Endometrial microvascular endothelial cells (primary cell): ENCODE results near the gene FAM216A. TPM values are rescaled to one million over a fixed set of nuclear protein-coding genes. Genes with fewer than 3 reads are reported as not detected.

Experiments used
- in situ Hi-C: cut with HindIII; loops from 2 replicates; pipeline ENCODE4 v1.10.0; 2017; ENCODE audit warnings: low sequenced_read_pairs, low pct_unique_long_range_greater_than_20kb; ENCODE audit errors: inconsistent ontology term
- total RNA-seq: library from RNA; depleted of rRNA; stranded (reverse); fragments of >200 nt; gene quantifications from one replicate; pipeline ENCODE4 v1.2.3, GENCODE V29; 2015; ENCODE audit errors: inconsistent ontology term

FAM216A gene
- total RNA-seq, 1 donor from 2014 or later: 16.7 TPM

GRCh38 chr12:110467847-110468213, 815 bp upstream of the FAM216A start:
- in situ Hi-C loops: loop anchor here (5.0 kb wide), 1 partner anchor 34 kb away; the partner anchor contains the start of genes RAD9B and VPS29

- in situ Hi-C loops: no loop called here
These were observed 6.8 kb downstream of the FAM216A start for GRCh38 chr12:110475426-110475825.

- in situ Hi-C loops: no loop called here
These were observed 30.5 kb downstream of the FAM216A start for GRCh38 chr12:110498984-110499706.

- in situ Hi-C loops: loop anchor here (5.0 to 25.0 kb wide), 2 partner anchors 34 to 236 kb away; partner anchors contain the start of genes FAM216A, GPN3 and PPP1CC
These were observed 32.7 kb downstream of the FAM216A start for GRCh38 chr12:110501399-110501751.

DNA sequence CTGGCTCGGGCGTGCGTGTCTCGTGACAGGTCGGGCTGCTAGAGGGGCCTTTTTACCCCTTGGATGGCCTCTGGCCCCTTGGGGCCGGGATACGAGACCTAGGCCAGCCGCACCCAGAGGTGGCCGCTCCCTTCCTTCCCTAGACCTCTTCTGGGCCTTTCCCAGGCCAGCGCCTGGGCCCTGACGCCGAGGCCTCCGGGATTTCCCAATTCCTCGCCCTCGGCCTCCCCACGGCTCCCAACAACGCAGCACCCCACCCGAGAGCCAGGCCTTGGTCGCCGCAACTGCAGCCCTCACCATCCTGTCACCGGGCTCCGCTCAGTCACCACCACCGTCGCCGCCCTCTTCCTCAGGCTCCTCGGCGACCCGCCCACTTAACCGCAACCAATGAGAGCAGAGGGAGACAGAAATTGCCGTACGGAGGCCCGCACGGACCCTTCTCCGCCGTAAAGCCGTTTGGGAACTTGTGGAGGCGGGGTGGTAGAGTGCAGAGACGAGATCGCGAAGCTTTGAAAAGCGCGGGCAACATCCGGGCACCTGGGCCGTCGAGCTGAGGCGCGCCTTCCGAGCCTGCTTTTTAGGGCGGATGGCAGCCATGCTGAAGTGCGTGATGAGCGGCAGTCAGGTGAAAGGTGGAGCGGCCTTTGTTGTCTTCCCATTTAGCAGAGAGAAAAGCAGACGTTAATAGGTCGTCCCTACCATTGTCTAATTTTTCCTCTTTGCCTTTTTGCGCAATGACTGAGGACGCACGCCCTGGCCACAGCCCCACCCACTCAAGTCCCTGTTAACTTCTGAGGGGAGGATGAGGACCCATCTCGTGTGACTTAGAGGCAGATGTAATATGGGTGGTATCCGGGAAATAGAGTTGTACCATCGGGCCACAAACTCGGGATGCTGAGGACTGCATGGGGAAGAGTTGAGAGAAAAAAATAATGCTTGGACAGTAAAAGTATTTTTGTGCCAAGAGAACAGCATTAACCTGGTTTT, 33.4 kb downstream of the FAM216A start, which contains the start of the genes RAD9B and VPS29:
Gene RAD9B, plus strand, starts transcription at position 580 of the 987 bp plus-strand sequence. Its CDS starts 7 bp downstream, at position 587.
Gene VPS29, minus strand, starts transcription at position 360 of the 987 bp plus-strand sequence. Its CDS starts 60 bp downstream, at position 300.
- in situ Hi-C loops: loop anchor here (5.0 to 25.0 kb wide), 2 partner anchors 35 to 235 kb away; partner anchors contain the start of genes FAM216A, GPN3 and PPP1CC

- in situ Hi-C loops: loop anchor here (5.0 to 25.0 kb wide), 2 partner anchors 36 to 234 kb away; partner anchors contain the start of genes FAM216A, GPN3 and PPP1CC
These were observed 34.8 kb downstream of the FAM216A start for GRCh38 chr12:110503432-110503831.

DNA sequence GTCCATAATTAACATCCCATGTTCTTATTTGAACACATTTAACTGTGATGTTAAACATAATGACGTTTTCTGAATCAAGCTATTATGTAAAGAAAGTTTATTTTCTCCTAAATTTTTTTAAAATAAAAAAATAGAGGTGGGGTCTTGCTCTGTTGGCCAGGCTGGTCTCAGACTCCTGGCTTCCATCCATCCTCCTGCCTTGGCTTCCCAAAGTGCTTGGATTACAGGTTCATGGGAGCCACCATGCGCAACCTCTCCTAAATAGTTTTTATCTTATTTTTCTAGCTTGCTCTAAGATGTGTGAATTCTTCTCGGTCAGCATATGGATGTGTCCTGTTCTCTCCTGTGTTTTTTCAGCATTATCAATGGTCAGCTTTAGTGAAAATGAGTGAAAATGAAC, 36.7 kb downstream of the FAM216A start:
- in situ Hi-C loops: loop anchor here (25.0 kb wide), 1 partner anchor 232 kb away; the partner anchor contains the start of gene PPP1CC

- in situ Hi-C loops: loop anchor here (25.0 kb wide), 1 partner anchor 229 kb away; the partner anchor contains the start of gene PPP1CC
These were observed 39.5 kb downstream of the FAM216A start for GRCh38 chr12:110508071-110508586.

GRCh38 chr12:110513842-110514241, 45.2 kb downstream of the FAM216A start:
- in situ Hi-C loops: loop anchor here (25.0 kb wide), 1 partner anchor 223 kb away; the partner anchor contains the start of gene PPP1CC

GRCh38 chr12:110514363-110514762, 45.7 kb downstream of the FAM216A start:
- in situ Hi-C loops: loop anchor here (25.0 kb wide), 1 partner anchor 223 kb away; the partner anchor contains the start of gene PPP1CC

- in situ Hi-C loops: loop anchor here (25.0 kb wide), 1 partner anchor 220 kb away; the partner anchor contains the start of gene PPP1CC
These were observed 48.4 kb downstream of the FAM216A start for GRCh38 chr12:110516995-110517394.

DNA sequence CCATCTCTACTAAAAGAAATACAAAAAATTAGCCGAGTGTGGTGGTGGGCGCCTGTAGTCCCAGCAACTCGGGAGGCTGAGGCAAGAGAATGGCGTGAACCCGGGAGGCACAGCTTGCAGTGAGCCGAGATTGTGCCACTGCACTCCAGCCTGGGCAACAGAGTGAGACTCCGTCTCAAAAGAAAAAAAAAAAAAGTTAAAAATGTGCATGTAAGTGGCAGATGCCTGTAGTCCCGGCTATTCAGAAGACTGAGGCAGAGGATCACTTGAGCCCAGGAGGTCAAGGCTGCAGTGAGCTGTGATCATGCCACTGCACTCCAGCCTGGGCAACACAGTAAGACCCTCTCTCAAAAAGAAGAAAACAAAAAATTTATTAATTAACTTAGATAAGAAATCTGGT, 49.4 kb downstream of the FAM216A start:
- in situ Hi-C loops: loop anchor here (25.0 kb wide), 1 partner anchor 219 kb away; the partner anchor contains the start of gene PPP1CC

DNA sequence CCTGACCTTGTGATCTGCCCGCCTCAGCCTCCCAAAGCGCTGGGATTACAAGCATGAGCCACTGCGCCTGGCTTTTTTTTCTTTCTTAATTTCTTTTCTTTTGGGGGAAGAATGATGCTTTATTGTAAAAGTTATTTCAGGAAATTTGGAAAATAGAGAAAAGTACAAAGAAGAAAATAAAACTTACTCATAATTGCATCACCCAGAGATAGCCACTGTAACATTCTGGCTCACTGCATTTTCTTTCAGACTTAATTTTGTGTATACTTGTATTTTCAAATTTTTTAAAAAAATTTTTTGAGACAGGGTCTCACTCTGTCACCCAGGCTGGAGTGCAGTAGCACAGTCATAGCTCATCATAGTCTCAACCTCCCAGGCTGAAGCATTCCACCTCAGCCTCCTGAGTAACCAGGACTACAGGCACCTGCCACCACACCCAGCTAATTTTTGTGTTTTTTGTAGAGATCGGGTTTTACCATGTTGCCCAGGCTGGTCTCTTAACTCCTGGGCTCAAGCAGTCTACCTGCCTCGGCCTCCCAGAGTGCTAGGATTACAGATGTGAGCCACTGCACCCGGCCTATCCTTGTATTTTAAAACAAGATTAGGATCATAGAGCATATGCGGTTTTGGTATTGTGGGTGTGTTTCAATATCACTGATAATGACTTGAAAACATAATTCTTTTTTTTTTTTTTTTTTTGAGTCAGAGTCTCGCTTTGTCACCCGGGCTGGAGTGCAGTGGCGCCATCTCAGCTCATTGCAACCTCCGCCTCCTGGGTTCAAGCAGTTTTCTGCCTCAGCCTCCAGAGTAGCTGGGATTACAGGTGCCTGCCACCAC, 52.4 kb downstream of the FAM216A start:
- in situ Hi-C loops: loop anchor here (25.0 kb wide), 1 partner anchor 216 kb away; the partner anchor contains the start of gene PPP1CC

DNA sequence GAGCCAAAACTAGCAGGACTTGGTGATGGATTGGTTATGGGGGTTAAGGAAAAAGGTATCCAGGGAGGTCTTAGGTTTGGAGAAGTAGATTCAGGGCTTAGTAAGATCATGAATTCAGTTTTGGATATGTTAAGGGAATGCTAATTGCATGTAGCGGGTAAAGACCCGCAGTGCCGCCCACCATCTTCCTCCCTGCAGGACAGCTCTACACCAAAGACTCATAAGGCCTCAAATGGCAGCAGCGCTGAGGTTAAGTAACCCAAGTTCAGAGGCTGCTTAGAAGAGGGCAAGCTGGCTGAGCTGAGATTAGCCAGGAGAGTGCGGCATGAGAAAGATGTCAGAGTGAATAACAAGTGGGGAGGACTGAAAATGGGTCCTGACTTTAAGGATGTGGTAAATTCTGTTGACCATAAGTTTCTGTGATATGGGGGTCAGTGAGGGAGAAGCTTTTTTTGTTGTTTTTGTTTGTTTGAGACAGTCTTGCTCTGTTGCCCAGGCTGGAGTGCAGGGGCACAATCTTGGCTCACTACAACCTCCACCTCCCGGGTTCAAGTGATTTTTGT, 59.7 kb downstream of the FAM216A start:
- in situ Hi-C loops: no loop called here

DNA sequence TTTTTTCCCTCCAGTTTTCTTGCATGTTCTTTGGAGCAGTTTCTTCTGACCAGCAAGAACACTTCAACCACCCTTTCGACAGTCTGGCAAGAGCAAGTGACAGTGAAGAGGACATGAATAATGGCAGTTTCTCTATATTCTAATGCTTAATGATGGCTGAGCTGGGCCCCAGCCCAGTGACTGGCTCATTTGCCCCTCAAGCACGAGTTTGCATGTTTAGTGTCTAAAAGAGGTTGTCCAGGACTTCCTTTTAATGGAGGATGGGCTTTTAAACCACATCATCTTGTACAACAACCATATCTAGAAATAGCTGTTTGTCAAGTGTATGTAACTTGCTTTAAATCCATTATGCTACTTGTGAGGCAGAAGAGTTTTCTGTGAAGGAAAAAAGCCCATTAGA, 61.9 kb downstream of the FAM216A start:
- in situ Hi-C loops: no loop called here

GRCh38 chr12:110531741-110532333, 63.2 kb downstream of the FAM216A start:
- in situ Hi-C loops: no loop called here

DNA sequence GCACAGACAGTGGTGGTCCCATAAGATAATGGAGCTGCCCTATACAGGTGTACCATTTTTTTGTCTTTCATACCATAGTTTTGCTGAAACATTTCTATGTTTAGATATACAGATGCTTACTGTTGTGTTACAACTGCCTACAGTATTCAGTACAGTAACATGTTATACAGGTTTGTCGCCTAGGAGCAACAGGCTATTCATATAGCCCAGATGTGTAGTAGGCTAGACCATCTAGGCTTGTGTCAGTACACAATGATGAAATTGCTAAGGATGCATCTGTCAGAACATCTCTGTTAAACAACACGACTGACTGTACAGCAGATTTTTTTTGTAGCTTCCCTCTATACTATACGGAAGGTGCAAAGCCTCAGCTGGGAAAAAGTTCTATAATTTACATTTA, 64.0 kb downstream of the FAM216A start:
- in situ Hi-C loops: no loop called here
